GM23248 (cell line): ENCODE data around the gene PTBP1. TPM values are rescaled to one million over a fixed set of nuclear protein-coding genes. Genes with fewer than 3 reads are reported as not detected.
"Not testable (repeated sequence)": the region's sequence is repeated elsewhere in the genome, so short reads cannot be mapped to it uniquely, and the experiment has no call there.

ENCODE experiments used
- DNase-seq: peaks from one replicate; pipeline ENCODE4 v3.0.0-alpha.2; 2015
- H2AFZ ChIP-seq: fragments of 200-600 bp; sonication (generic); 2 replicates; pipeline ENCODE4 v1.6.1; 2016; ENCODE audit warnings: antibody characterized with exemption
- H3F3A ChIP-seq: fragments of 200-600 bp; sonication (generic); 2 replicates; pipeline ENCODE4 v1.6.1; 2016; ENCODE audit warnings: mild to moderate bottlenecking, antibody characterized with exemption, mixed run types; ENCODE audit not compliant: insufficient read depth
- H3K27ac ChIP-seq: fragments of 200-600 bp; sonication (generic); 2 replicates; pipeline ENCODE4 v1.5.1; 2016; ENCODE audit warnings: mild to moderate bottlenecking
- H3K27me3 ChIP-seq: fragments of 200-600 bp; sonication (generic); replicated peaks from 2 replicates; pipeline ENCODE4 v1.6.1; 2016; ENCODE audit warnings: mild to moderate bottlenecking; ENCODE audit not compliant: insufficient read depth
- H3K36me3 ChIP-seq: fragments of 200-600 bp; sonication (generic); 2 replicates; pipeline ENCODE4 v1.6.1; 2016; ENCODE audit warnings: low read depth, mild to moderate bottlenecking
- H3K4me1 ChIP-seq: fragments of 200-600 bp; sonication (generic); 2 replicates; pipeline ENCODE4 v1.6.1; 2016; ENCODE audit warnings: mild to moderate bottlenecking; ENCODE audit not compliant: insufficient read depth
- H3K4me2 ChIP-seq: fragments of 200-600 bp; sonication (generic); one replicate; pipeline ENCODE4 v1.6.1; 2016; ENCODE audit warnings: mild to moderate bottlenecking; ENCODE audit not compliant: unreplicated experiment
- H3K4me3 ChIP-seq: fragments of 200-600 bp; sonication (generic); 2 replicates; pipeline ENCODE4 v1.5.1; 2016; ENCODE audit warnings: mild to moderate bottlenecking
- H3K79me2 ChIP-seq: fragments of 200-600 bp; sonication (generic); 2 replicates; pipeline ENCODE4 v1.6.1; 2016; ENCODE audit warnings: mild to moderate bottlenecking; ENCODE audit not compliant: insufficient read depth
- H3K9ac ChIP-seq: fragments of 200-600 bp; sonication (generic); 2 replicates; pipeline ENCODE4 v1.6.1; 2016; ENCODE audit warnings: mild to moderate bottlenecking
- H3K9me2 ChIP-seq: fragments of 200-600 bp; sonication (generic); 2 replicates; pipeline ENCODE4 v1.6.1; 2016; ENCODE audit warnings: mixed run types, mild to moderate bottlenecking, moderate library complexity; ENCODE audit not compliant: insufficient read depth
- H3K9me3 ChIP-seq: fragments of 200-600 bp; sonication (generic); one replicate; pipeline ENCODE4 v1.6.1; 2017; ENCODE audit warnings: low read depth
- H4K20me1 ChIP-seq: fragments of 200-600 bp; sonication (generic); 2 replicates; pipeline ENCODE4 v1.6.0; 2016; ENCODE audit not compliant: insufficient read depth
- EZH2 ChIP-seq: fragments of 200-600 bp; sonication (generic); IDR thresholded peaks from 2 replicates; pipeline ENCODE4 v1.6.1; 2018; ENCODE audit warnings: antibody characterized with exemption, mild to moderate bottlenecking; ENCODE audit not compliant: insufficient read depth, poor library complexity, severe bottlenecking
- EZH2phosphoT487 ChIP-seq: fragments of 200-600 bp; sonication (generic); IDR thresholded peaks from 2 replicates; pipeline ENCODE4 v1.6.1; 2018; ENCODE audit warnings: antibody characterized with exemption, moderate library complexity, mild to moderate bottlenecking, low read depth; ENCODE audit not compliant: insufficient read depth
- WGBS, 2 experiments: methylation state at CpG; one replicate each; pipeline ENCODE4 v1.1.6; 2015 to 2017; ENCODE audit warnings: low lambda C conversion rate in 2 of 2, low coverage in 1 of 2; ENCODE audit errors: missing lambda C conversion rate in 2 of 2; 5-methylcytosine and 5-hydroxymethylcytosine counted together
- in situ Hi-C: fragments of 300-500 bp; cut with MboI; formaldehyde crosslinking; loops from 2 replicates; pipeline ENCODE4 v1.15.0; 2020
- polyA plus RNA-seq: library from polyadenylated mRNA; unstranded; fragments of >200 nt; fragmentation: Nextera tagmentation; extraction: Ambion mirVana; gene quantifications from 2 replicates; pipeline ENCODE4 v1.2.1, GENCODE V29; 2016
- total RNA-seq: library from RNA; depleted of rRNA; stranded (reverse); fragments of >200 nt; shearing (Covaris generic); gene quantifications from 2 replicates; pipeline ENCODE4 v1.2.3, GENCODE V29; 2014

PTBP1 gene
- total and polyA plus RNA-seq, 2 experiments from 2014 or later, result 160 to 175 TPM

- Histone ChIP-seq H3K36me3 (no peaks in the 10 kb centered on the region), H4K20me1 (no peaks in the 10 kb centered on the region), H3K9me2 (no peaks in the 10 kb centered on the region), H2AFZ (no peak overlapping the region), H3F3A (no peaks in the 10 kb centered on the region), H3K4me2 (no peak overlapping the region), H3K9me3 (no peaks in the 10 kb centered on the region), H3K9ac (no peak overlapping the region), H3K79me2 (no peaks in the 10 kb centered on the region), H3K4me3 (no peak overlapping the region), H3K27me3 (peaks cover 12% of the 10 kb centered on the region; the same call in 1 of the 2 replicates), H3K4me1 (no peaks in the 10 kb centered on the region), H3K27ac (no peak overlapping the region)
- 76 to 77% methylated on average over 25 to 38 of the region's 38 CpGs for WGBS, 2 experiments
- in situ Hi-C loops, result no loop called here
- no peak for TF ChIP-seq EZH2
- no peak for TF ChIP-seq EZH2phosphoT487
- no peak for DNase-seq
Observed at GRCh38 chr19:831407-832369, 34.4 kb downstream of the PTBP1 start.

GRCh38 chr19:834216-834615 is 37.0 kb downstream of the PTBP1 start:
- H3K79me2 ChIP-seq, result no peaks in the 10 kb centered on the region
- no peak overlapping the region for H3K27ac ChIP-seq
- H3K4me1 ChIP-seq, result no peaks in the 10 kb centered on the region
- no peak overlapping the region for H2AFZ ChIP-seq
- H3F3A ChIP-seq, result no peaks in the 10 kb centered on the region
- no peak for DNase-seq
- no peak overlapping the region for H3K4me2 ChIP-seq
- H3K27me3 ChIP-seq, result peaks cover 12% of the 10 kb centered on the region; the same call in 1 of the 2 replicates
- no peaks in the 10 kb centered on the region for H3K9me3 ChIP-seq
- in situ Hi-C loops, result no loop called here
- TF ChIP-seq EZH2 (no peak), EZH2phosphoT487 (no peak)
- no peak overlapping the region for H3K4me3 ChIP-seq
- H4K20me1 ChIP-seq, result no peaks in the 10 kb centered on the region
- H3K9me2 ChIP-seq, result no peaks in the 10 kb centered on the region
- WGBS, 2 experiments, result 76 to 77% methylated on average over 20 to 24 of the region's 24 CpGs
- H3K36me3 ChIP-seq, result no peaks in the 10 kb centered on the region
- no peak overlapping the region for H3K9ac ChIP-seq

GRCh38 chr19:835210-835810 is 38.1 kb downstream of the PTBP1 start:
- TF ChIP-seq EZH2phosphoT487 (no peak), EZH2 (no peak)
- WGBS, 2 experiments, result 21 to 53% methylated on average over 9 to 36 of the region's 36 CpGs

GRCh38 chr19:840519-841206 is 43.4 kb downstream of the PTBP1 start, which contains the start of gene PRTN3:
TSS of gene PRTN3 (plus strand) at chr19:840999. CDS start at chr19:841009, 10 bp downstream.
- no peak within 1 kb of the TSS for H3K4me2 ChIP-seq
- H3K27me3 ChIP-seq, result peaks cover 36% of the 10 kb centered on the region
- H3K9me2 ChIP-seq, result no peaks in the 10 kb centered on the region
- H3K9me3 ChIP-seq, result no peaks in the 10 kb centered on the region
- no peaks in the 10 kb centered on the region for H3F3A ChIP-seq
- in situ Hi-C loops, result no loop called here
- no peaks in the 10 kb centered on the region for H3K4me1 ChIP-seq
- no peaks in the 10 kb centered on the region for H3K36me3 ChIP-seq
- H3K9ac ChIP-seq, result no peak within 1 kb of the TSS
- H3K27ac ChIP-seq, result no peak within 1 kb of the TSS
- TF ChIP-seq EZH2, result no peak
- TF ChIP-seq EZH2phosphoT487, result no peak
- H3K4me3 ChIP-seq, result no peak within 1 kb of the TSS
- 70 to 78% methylated on average over 22 to 24 of the region's 24 CpGs for WGBS, 2 experiments
- DNase-seq, result no peak
- H4K20me1 ChIP-seq, result no peaks in the 10 kb centered on the region
- no peak within 1 kb of the TSS for H2AFZ ChIP-seq
- no peaks in the 10 kb centered on the region for H3K79me2 ChIP-seq

More at GRCh38 chr19:835210-835810, 38.1 kb downstream of the PTBP1 start:
- Histone ChIP-seq H3K27me3 (peaks cover 12% of the 10 kb centered on the region; the same call in 1 of the 2 replicates), H3K79me2 (no peaks in the 10 kb centered on the region), H3K4me3 (no peak overlapping the region), H3K9ac (no peak overlapping the region), H3K4me2 (no peak overlapping the region), H3K9me2 (no peaks in the 10 kb centered on the region), H3F3A (no peaks in the 10 kb centered on the region), H3K4me1 (no peaks in the 10 kb centered on the region), H3K36me3 (no peaks in the 10 kb centered on the region), H3K27ac (no peak overlapping the region), H3K9me3 (no peaks in the 10 kb centered on the region), H2AFZ (no peak overlapping the region), H4K20me1 (no peaks in the 10 kb centered on the region)
- in situ Hi-C loops, result no loop called here
- DNase-seq, result no peak

GRCh38 chr19:842802-843179 is 45.5 kb downstream of the PTBP1 start:
- H3F3A ChIP-seq, H3K9me2 ChIP-seq, H3K79me2 ChIP-seq, H4K20me1 ChIP-seq, H3K9ac ChIP-seq, in situ Hi-C loops, H3K36me3 ChIP-seq, H3K4me1 ChIP-seq, H3K9me3 ChIP-seq, H2AFZ ChIP-seq, H3K4me3 ChIP-seq, H3K27ac ChIP-seq, DNase-seq, H3K4me2 ChIP-seq: not testable (repeated sequence)
- H3K27me3 ChIP-seq, result peaks cover 43% of the 10 kb centered on the region
- WGBS, 2 experiments, result 66 to 70% methylated on average over 7 of the region's 7 CpGs
